NOMO-1 treated with dmso at 0.1 percent for 144 hours (cell line): ENCODE measurements around the gene GNAT1.

ENCODE experiments used
- DNase-seq: peaks from one replicate; lab custom pipeline; 2025; ENCODE audit not compliant: unreplicated experiment; lab: John Stamatoyannopoulos, UW

GNAT1 gene

DNA sequence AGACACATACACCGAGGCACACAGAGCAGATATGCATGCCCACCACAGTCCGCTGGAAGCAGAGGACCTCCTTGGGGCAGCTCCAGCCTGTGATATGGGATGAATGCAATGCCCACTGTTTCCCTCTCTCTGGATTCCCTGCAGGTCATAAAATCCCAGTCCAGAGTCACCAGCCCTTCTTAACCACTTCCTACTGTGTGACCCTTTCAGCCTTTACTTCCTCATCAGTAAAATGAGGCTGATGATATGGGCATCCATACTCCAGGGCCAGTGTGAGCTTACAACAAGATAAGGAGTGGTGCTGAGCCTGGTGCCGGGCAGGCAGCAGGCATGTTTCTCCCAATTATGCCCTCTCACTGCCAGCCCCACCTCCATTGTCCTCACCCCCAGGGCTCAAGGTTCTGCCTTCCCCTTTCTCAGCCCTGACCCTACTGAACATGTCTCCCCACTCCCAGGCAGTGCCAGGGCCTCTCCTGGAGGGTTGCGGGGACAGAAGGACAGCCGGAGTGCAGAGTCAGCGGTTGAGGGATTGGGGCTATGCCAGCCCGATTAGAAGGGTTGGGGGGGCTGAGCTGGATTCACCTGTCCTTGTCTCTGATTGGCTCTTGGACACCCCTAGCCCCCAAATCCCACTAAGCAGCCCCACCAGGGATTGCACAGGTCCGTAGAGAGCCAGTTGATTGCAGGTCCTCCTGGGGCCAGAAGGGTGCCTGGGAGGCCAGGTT lies at the start of gene GNAT1:
GNAT1 (plus strand) TSS at position 675 of the 725 bp plus-strand sequence. CDS start 116 bp downstream, outside the sequence.
- DNase-seq: peak; percentile 18

DNA sequence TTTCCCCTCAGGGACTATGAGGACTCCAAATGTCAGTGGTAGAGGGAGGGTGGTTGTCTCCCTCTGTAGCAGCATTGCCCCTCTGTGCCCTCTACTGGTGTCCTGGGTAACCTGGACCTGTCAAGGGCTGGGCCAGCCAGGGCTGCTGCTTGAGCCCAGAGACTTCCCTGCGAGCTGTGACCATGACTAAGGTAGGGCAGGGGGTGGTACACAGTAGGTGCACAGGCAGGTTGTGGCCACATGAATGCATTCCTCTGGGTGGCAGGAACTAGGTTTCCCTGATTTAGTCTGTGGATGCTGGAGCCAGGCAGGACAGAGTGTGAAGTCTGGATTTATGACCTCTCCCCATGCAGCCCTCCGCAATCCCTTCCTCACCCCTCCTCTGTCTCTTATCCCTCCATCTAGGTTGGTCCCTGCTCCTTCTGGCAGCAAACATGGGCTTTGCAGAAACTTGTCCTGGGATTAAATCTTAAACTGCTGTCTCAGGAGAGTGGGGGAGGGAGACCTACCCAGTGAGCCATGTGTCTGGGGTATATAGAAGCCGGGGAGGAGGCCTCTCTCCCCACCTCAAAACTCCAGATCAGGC lies 45.0 kb upstream of the GNAT1 start:
- no peak for DNase-seq

DNA sequence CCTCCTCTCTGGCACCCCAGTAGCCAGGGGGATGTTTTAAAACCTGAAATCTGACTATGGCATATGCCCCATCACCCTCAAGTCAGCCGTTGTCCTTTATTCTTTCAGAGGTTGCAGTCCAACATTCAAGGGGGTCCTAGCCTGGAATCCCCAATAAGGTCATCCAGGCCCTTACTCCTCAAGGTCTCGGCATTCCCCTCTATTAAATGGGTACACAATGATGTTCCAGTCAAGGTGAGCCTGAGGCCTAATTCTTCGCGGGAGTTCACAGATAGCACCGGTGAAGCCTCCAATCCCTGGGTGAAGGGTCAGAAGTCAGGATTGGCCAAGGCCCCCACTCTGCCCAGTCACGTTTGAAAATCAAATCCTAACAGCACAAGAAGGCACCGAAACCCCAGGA lies 44.4 kb upstream of the GNAT1 start:
- no peak for DNase-seq

DNA sequence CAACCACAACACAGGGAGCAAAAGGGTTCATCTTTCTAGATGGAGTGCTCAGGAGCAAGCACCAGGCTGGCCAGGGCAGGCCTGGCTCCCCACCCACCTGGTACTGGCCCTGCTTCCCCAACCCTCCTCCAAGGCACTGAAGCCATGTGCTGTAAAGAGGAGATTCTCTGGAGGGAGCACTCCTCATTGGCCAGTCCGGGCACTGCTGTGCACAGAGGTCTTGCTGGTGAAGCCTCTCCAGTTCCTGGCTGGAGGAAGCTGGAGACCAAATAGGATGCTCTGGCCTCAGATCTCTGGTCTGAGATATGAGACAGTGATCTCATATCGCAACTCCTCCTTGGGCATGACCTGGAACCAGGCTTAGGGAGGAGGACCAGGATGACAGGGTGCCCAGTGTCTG lies 44.0 kb upstream of the GNAT1 start:
- DNase-seq: no peak

DNA sequence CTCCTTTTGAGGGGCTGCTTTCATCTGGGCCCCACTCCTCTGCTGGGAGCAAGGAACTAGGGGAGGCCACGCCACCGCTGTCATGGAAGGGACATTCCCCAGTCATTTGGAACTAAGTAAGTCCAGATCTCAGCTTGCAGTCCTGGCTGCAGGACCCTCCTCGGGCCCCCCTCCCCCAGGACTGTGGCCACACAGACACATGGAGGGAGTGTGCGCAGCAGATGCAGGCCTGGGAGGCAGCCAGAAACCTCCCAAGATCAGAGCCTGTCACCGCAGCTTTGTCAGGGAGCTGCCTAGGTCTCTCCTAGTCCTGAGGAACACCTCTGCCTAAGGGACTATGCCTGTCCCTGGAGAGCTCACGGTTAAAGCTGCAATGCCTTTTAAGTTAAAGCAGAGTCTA lies 43.5 kb upstream of the GNAT1 start:
- DNase-seq: no peak

DNA sequence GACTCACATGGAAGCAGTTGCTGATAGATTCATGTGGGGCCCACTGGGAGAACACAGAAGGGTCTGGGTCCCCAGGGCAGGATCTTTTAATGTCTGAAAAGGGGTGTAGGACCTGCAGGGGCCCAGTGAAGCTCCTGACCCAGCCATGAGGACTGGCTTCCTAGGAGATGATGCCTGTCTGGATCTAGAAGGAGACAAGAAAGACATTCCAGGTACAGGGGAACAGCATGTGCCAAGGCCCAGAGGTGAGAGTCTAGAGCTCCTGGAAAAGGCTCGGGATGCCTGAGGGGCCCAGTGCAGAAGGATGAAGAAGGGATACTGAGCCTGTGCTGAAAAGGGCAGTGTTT lies 41.0 kb upstream of the GNAT1 start:
- DNase-seq: no peak

DNA sequence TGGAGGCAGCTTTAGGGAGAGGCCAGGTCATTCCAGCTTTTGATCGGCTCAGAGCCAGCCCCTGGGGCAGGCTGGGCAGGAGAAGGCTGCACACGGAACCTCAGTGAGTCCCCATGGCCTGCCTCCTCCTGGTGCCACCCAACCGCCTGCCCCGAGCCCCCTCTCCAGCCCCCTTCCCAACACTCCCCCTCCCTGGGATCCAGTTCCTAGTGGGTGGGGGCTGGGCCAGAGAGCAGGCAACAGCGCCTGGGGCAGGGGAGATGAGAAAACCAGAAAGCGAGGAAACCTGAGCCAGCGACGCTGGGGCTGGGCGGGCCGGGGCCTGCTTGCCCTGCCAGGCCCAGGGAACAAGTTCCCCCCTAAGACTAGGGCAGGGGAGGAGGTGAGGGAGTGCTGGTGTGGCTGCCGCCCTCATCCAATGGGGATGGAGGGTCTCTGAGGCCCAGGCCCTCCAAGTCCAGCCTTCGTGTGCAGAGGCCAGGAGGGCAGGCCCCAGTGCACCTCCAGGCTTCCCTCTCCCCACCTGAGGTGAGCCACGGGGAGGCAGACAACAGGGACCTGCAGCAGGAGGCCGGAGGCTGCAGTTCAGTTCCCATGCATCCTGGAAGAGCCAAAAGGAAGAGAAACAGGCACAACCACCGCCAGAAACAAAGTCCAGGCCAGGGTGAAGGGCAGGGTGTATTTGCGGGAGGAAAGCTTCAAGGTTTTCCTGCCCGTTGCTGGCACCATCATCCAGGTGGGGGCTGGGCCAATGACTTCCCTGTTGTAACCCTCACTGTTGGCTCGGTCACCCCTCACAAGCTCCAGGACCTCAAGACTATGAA lies 40.3 kb upstream of the GNAT1 start:
- no peak for DNase-seq

DNA sequence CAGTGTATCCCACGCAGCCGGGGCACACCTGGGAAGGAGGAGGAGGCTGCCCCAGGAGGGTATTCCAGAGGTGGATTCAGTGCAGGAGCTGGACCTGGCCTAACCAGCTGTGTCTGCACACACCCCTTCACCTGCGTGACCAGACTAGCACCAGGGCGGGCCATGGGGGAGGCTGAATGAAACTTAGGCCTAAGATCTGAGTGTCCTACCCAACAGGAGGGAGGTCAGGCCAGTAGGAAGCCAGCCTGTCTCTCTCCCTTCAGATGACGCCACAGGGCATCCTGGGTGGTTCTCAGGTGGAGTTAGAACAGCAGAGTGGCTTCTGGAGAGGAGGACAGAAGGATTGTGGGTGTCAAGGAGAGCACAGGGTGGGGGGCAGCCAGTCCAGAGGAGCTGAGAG lies 39.7 kb upstream of the GNAT1 start:
- no peak for DNase-seq

DNA sequence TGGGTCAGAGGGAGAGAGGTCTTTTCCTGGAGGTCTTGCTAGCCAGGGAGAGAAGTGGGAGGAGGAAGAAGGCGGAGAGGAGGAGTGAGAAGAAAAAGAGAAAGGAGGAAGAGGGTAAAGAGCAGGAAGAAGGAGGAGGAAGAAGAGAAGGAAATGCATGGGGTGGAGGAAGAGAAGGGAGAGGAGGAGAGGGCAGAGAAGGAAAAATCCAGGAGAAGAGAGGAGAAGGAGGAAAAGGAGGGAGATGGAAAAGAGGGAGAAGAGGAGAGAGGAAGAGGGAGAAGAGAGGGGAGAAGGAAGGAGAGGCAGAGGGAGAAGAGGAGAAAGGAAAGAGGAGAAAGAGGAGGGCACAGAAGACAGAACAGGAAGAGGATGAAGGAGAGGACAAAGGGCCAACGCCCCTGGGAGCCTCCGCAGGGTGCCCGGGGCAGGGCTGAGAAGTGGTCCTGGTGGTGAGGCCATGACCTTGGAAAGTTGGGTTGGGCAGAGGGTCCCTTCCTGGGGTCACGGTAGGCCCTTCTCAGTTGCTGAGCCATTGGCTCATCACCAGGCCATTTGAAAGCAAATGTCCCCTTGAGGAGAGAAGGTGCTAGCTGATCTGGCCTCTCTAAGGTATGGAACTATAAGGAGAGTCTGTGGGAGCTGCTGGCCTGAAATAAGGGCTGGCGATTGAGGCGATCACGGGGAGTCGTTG lies 37.5 kb upstream of the GNAT1 start:
- no peak for DNase-seq

DNA sequence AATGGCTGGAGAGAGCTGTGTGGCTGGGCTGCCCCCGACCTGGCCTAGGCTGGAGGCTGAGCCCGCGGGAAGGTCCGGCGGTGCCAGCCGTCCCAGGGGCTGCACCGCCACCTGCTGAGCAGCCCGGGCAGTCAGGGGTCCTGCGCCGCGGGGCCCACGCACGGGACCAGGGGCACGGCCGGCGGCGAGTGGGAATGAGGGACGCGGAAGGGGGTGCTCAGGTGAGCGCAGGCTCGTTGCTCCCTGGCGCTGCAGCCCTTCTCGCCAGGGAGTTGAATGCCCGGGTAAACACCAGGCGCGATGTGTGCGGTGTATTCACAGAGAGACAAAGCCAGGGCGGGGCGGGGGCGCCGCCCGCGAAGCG lies 37.0 kb upstream of the GNAT1 start:
- DNase-seq: no peak

DNA sequence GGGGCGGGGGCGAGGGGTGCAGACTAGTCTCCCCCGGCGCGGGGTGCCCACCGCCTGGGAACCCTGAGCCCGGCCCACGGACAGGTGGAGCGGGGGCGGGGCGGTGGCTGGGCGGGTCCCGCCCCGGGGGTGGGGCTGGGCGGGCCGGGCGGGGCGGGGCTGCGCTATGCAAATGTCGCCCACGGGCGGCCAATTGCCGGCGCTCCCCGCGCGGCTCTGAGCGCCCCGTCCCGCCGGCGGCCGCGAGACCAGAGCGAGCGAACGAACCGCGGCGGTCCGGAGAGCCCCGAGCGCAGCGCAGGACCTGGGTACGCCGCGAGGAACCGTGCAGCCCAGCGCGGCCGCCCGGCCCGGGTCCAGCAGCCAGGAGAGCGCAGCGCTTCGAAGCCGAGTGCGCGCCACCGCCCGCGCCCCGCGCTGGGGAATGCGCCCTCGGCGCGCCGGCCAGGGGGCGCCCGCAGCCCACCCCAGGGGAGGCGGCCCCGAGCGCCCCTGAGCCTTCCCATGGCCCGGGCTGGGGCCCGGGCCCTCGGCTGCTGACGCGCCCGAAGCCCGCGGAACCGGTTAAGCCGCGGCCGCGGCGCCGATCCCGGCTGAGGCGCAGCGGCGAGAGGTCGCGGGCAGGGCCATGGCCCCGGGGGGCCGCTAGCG lies 36.4 kb upstream of the GNAT1 start, which contains the start of gene SEMA3F:
SEMA3F (plus strand) TSS at position 485 of the 651 bp plus-strand sequence. CDS start 4,299 bp downstream, outside the sequence.
- peak; percentile 64 for DNase-seq

DNA sequence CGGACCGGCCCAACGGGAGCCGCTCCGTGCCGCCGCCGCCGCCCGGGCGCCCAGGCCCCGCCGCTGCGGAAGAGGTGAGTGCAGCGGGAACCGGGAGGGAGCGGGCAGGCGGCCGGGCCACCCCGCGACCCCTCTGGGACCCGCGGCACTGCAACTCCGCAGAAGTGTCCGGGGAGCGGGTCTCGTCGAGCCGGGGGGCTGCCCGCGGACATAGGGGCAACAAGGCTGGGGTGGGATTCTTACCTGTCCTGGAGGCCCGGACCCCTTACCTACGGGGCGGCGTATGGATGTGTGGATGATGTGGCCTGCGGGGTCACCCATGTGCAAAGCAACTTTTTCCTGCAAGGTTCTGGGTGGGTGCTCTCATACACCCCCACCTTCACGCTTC lies 35.9 kb upstream of the GNAT1 start:
- no peak for DNase-seq

DNA sequence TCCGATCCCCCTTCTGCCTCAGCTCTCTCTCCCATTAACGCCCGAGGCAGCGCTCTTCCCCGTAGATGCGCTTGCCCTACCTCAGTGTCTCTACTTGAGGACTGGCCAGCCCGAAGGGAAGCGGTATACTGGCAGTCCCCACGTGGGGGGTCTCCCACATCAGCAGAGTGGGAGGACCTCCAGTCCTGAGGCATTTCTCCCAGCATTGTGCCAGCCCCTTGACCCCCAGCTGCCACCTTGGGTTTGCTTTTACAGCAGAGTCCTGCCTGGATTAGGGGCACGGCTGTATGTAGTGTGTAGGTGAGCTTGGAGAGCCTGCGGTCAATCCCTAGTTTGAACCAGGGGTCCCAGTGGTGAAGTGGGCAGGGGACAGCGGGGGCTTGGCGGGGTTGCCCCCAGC lies 35.5 kb upstream of the GNAT1 start:
- DNase-seq: no peak

DNA sequence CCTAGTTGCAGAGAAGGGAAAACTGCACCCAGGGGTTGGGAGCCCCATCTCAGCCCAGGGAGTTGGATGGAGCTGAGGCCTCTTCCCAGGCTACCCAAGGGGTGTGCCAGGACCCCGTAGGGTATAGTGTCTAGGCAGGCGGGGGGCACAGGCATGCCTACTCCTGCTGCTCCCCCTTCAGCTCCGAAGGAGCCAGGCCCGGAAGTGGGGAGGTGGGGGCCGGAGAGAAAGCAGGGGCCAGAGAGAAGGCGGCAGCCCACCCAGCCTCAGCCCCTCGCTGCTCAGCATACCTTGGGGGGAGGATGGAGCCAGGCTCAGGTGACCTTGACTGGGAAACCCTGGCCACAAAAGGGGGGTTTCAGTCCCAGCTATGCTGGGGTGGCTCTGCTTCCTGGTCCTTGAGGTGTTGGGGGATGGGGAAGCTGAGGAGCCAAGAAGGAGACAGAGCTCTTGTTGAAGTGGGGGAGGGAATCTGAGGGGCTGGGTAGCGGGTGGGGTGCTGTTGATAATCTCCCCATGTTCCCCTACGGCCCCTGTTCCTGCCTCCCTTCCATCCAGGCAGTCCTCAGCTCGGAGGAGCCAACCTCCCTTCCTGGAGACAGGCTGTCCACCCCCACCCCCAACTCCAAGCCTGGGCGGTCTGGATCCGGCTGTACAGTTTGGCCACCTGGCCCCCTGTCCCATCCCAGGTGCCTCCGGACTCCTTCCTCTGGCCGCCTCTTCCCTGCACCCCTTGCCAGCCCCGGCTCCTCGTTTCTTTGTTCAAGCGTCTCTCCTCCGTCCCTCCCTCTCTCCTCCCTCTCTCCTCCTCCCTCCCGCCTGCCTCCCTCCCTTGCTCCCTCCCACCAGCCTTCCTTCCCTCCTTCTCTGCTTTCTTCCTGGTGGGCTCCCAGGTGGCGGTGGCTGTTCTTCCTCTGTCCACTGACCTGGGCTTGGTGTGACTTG lies 34.6 kb upstream of the GNAT1 start:
- DNase-seq: no peak

DNA sequence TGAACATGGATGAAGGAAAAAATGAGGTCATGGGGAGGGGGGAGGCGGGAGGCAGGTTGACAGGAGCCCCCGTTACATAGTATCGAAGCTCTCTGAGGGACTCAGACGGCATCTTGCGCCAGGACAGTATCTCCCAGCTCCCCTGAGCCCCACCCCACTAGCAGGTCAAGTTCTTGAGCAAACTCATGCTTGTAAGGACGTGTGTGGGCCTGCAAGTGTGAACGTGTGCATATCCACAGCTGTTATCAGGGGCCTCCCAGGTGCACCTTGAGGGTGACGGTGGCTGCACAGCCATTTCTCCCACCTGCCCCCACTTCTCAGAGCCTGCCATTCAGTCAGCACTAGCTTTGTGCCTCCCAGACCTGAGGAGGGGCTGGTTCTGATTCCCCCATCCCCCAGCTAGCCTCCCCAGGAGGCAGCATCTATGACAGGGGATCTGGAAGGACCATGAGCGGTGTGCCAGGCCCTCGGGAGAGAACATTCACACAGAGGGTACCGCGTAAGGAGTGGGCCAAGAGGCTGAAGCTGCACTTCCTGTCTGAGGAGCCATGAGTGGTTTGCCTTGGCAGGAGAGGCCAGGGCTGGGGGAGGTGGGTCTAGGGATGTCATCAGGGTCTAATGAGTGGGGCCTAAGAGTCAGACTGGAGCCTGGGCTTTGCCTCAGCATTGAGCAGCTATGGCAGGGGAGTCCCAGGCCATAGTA lies 33.4 kb upstream of the GNAT1 start:
- DNase-seq: no peak

DNA sequence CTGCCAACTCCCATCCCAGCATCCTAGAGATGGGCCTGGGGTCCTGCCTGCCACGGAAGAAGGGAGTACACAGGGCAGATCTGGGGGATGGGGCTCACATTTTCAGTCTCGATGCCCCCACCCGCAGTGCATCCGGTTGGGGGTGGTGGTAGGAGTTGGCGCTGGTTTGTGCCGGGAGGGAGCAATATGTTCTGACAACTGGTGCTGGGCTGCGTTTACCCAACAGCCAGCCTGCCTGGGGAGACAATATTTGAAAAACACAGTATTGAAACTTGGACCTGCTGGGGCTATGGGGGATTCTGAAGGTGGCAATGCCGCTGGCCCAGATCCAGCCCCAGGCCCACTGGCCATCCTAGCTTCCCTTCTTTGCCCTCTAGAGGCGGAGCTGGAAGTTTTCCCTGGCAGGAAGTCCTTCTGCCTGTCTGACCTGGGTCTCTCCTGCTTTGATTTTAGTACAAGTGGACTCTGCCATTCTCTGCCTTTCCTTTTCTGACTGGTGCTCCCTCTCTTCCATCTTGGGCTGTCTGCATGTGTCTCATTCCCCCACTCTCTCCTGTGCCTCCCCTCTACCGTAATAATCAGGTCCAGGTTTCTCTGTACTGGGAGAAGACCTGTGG lies 32.8 kb upstream of the GNAT1 start:
- DNase-seq: no peak

DNA sequence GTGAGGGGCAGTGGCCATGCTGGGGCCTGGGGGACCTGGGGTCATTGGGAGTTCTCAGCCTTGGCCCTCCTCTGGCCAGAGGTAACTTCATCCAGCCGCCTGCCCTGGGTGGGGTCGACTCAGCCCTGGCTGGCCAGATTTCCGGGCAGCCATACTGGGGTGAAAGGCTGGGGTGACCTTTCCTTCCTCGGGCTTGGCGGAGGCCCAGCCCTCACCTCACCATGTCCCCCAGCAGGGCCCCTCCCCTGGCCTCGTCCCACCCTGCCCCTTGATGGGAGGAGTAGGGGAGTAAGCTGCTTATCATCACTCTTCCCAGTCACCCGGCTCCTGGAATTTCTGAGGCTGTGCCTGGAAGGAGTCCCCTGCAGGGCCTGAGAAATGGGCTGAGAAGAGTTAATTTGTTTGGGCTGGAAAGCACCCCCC lies 30.8 kb upstream of the GNAT1 start:
- DNase-seq: no peak

DNA sequence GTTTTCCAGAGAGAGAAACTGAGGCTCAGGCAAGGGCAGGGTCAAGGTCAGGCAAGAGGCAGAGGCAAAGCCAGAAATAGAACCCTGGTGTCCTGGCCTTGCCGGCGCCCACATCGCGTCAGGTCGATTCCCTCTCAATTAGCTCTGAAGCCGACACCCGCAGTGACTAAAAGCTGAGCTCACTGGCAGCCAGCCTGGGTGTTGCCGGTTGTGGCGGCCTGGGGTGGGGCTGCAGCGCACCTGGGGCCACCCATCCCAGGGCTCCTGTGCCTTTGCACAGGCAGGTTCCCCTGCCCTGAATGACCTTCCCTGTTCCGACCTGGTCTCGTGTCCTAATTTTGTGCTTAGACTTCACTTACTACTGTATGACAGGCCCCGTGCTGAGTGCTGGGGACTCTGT lies 30.1 kb upstream of the GNAT1 start:
- DNase-seq: no peak
